ENCODE results near the gene ZNF629. TPM values are rescaled to one million over a fixed set of nuclear protein-coding genes. Genes with fewer than 3 reads are reported as not detected.
A peak's percentile ranks its signal among the peaks of the same experiment; 100 is the strongest.

Gene ZNF629
- total RNA-seq, 2 experiments from 2014 or later = 1.6 to 1.7 TPM

DNA sequence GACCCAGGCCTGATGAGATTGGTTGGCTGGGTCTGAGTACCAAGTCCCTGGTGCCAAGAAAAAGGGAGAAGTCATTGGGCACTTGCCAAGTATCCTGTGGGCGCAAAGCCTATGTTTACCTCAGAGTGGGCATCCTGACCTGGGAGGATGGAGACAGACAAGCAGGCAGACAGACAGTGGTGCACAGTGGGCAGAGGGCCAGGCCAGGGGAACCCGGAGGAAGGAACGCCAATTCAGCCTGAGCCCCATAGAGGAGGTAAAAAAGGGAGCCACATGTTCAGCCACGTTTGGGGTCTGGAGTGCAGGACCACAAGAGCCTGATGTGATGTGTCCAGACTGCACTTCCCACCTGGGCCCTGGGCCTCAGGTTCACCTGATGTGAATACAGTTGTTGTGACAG is 33.4 kb downstream of the ZNF629 start:
- H3K4me3 ChIP-seq (ENCODE audit: low read length) = no peak overlapping the region
- peaks cover 11% of the 10 kb centered on the region for H3K4me1 ChIP-seq (ENCODE audit: insufficient read depth, low read length)
- Mint-ChIP-seq H3K9me3 (no peaks in the 10 kb centered on the region), H3K36me3 (ENCODE audit: low read depth) (peaks cover 52% of the 10 kb centered on the region), H3K4me3 (no peak overlapping the region), H3K27ac (no peak overlapping the region), H3K27me3 (no peaks in the 10 kb centered on the region), H3K4me1 (ENCODE audit: low read depth) (peaks cover 18% of the 10 kb centered on the region)
- intact Hi-C loops (cut with DNase I, micrococcal nuclease) = no loop called here
- POLR2A ChIA-PET = no interaction called here
- H3K36me3 ChIP-seq (ENCODE audit: insufficient read depth, low read length) = peaks cover 54% of the 10 kb centered on the region
- CTCF ChIA-PET = no interaction called here
- H3K9me3 ChIP-seq (ENCODE audit: control insufficient read depth in 1 of 2, insufficient read depth in 1 of 2, low read length in 2 of 2) = no peaks in the 10 kb centered on the region
- no peaks in the 10 kb centered on the region for H3K27me3 ChIP-seq (ENCODE audit: control insufficient read depth in 1 of 2, insufficient read depth in 2 of 2, low read length in 2 of 2)
- no peak overlapping the region for H3K27ac ChIP-seq (ENCODE audit: low read depth in 1 of 2, low read length in 2 of 2)
- TF ChIP-seq, protein P1, sequence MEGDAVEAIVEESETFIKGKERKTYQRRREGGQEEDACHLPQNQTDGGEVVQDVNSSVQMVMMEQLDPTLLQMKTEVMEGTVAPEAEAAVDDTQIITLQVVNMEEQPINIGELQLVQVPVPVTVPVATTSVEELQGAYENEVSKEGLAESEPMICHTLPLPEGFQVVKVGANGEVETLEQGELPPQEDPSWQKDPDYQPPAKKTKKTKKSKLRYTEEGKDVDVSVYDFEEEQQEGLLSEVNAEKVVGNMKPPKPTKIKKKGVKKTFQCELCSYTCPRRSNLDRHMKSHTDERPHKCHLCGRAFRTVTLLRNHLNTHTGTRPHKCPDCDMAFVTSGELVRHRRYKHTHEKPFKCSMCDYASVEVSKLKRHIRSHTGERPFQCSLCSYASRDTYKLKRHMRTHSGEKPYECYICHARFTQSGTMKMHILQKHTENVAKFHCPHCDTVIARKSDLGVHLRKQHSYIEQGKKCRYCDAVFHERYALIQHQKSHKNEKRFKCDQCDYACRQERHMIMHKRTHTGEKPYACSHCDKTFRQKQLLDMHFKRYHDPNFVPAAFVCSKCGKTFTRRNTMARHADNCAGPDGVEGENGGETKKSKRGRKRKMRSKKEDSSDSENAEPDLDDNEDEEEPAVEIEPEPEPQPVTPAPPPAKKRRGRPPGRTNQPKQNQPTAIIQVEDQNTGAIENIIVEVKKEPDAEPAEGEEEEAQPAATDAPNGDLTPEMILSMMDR (IDR thresholded peaks at IDR 0.05) = no peak
- ATAC-seq (ENCODE audit: poor library complexity) = no peak
- no peak for DNase-seq

DNA sequence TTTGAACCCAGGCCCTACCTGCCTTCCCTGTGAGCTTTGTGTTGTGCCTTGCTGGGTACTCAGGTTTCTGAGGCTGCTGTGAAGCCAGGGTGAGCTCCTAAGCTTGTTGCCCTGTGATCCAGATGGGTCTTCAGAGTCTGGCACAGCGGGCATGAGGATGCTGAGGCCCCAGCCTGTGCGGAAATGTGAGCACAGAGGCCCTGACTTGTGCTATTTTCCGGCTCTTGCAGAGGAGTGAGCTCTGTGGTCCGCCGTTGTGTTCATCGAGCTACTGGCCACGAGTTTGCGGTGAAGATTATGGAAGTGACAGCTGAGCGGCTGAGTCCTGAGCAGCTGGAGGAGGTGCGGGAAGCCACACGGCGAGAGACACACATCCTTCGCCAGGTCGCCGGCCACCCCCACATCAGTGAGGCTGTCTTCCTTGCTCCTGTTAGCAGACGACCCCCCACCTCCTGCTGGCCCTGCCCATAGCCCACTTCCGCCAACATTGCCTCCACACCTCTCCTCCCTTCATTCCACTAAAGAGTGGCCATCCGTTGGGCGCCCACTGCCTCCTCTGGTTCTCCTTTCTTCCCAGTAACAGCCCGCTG is 36.0 kb downstream of the ZNF629 start:
- Mint-ChIP-seq H3K4me1 (ENCODE audit: low read depth) (peaks cover 30% of the 10 kb centered on the region), H3K9me3 (no peaks in the 10 kb centered on the region), H3K36me3 (ENCODE audit: low read depth) (peaks cover 49% of the 10 kb centered on the region), H3K27ac (no peak overlapping the region), H3K27me3 (no peaks in the 10 kb centered on the region), H3K4me3 (peak overlapping the region; percentile 87)
- intact Hi-C loops (cut with DNase I, micrococcal nuclease) = no loop called here
- Histone ChIP-seq H3K36me3 (ENCODE audit: insufficient read depth, low read length) (peaks cover 40% of the 10 kb centered on the region), H3K9me3 (ENCODE audit: control insufficient read depth in 1 of 2, insufficient read depth in 1 of 2, low read length in 2 of 2) (no peaks in the 10 kb centered on the region), H3K4me1 (ENCODE audit: insufficient read depth, low read length) (peaks cover 19% of the 10 kb centered on the region), H3K27me3 (ENCODE audit: control insufficient read depth in 1 of 2, insufficient read depth in 2 of 2, low read length in 2 of 2) (no peaks in the 10 kb centered on the region), H3K4me3 (ENCODE audit: low read length) (no peak overlapping the region), H3K27ac (ENCODE audit: low read depth in 1 of 2, low read length in 2 of 2) (no peak overlapping the region)
- ATAC-seq (ENCODE audit: poor library complexity) = no peak
- CTCF ChIA-PET = no interaction called here
- POLR2A ChIA-PET = no interaction called here
- no peak for DNase-seq
- TF ChIP-seq, protein P1 (IDR thresholded peaks at IDR 0.05) = no peak

DNA sequence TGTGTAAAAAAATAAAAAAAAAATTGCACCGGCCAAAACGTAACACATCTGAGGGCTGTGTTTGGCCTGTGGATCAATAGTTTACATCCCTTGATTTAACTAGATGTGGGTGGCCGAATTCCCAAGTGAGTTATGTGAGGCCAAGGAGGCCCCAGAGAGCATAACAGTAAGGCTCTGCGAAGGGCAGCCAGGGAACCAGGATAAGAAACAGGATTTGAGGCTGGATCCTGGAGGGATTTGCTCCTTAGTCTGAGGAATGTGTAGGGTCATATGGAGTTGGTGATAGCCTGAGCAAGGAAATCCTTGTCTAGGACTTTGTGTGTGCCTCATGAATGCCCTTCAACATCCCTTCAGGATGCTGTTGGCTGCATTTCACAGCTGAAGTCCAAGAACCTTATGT is 36.8 kb downstream of the ZNF629 start:
- TF ChIP-seq, protein P1 (IDR thresholded peaks at IDR 0.05) = no peak
- H3K4me1 ChIP-seq (ENCODE audit: insufficient read depth, low read length) = peaks cover 19% of the 10 kb centered on the region
- ChIA-PET POLR2A (no interaction called here), CTCF (interaction anchor here (1.4 kb wide), 1 partner anchor 151 kb away, joined by 3 read pairs; no protein-coding TSS in a partner anchor)
- H3K9me3 ChIP-seq (ENCODE audit: control insufficient read depth in 1 of 2, insufficient read depth in 1 of 2, low read length in 2 of 2) = no peaks in the 10 kb centered on the region
- peak overlapping the region; percentile 87 for H3K4me3 Mint-ChIP-seq
- DNase-seq (no peak), ATAC-seq (ENCODE audit: poor library complexity) (no peak)
- no peaks in the 10 kb centered on the region for H3K27me3 ChIP-seq (ENCODE audit: control insufficient read depth in 1 of 2, insufficient read depth in 2 of 2, low read length in 2 of 2)
- H3K27ac ChIP-seq (ENCODE audit: low read depth in 1 of 2, low read length in 2 of 2) = no peak overlapping the region
- no peaks in the 10 kb centered on the region for H3K9me3 Mint-ChIP-seq
- H3K27ac Mint-ChIP-seq = no peak overlapping the region
- peaks cover 42% of the 10 kb centered on the region for H3K36me3 Mint-ChIP-seq (ENCODE audit: low read depth)
- intact Hi-C loops (cut with DNase I, micrococcal nuclease) = no loop called here
- peaks cover 38% of the 10 kb centered on the region for H3K36me3 ChIP-seq (ENCODE audit: insufficient read depth, low read length)
- H3K4me3 ChIP-seq (ENCODE audit: low read length) = no peak overlapping the region
- peaks cover 30% of the 10 kb centered on the region for H3K4me1 Mint-ChIP-seq (ENCODE audit: low read depth)
- H3K27me3 Mint-ChIP-seq = no peaks in the 10 kb centered on the region

All from CD4-positive, alpha-beta T cell (primary cell).